GM12878 (cell line): ENCODE results near the gene LTK. TPM values are rescaled to one million over a fixed set of nuclear protein-coding genes. Genes with fewer than 3 reads are reported as not detected.

Experiments
- ATAC-seq: fragments of 200-7000 bp; cut with Tn5 transposase; 3 replicates; pipeline ENCODE4 v1.9.1; 2020; ENCODE audit warnings: mild to moderate bottlenecking, moderate library complexity
- BruUV-seq: library from RNA; stranded (reverse); fragments of 400-500 nt; replicated peaks from 2 replicates; lab custom pipeline; 2021; lab: Mats Ljungman, UMichigan
- CTCF ChIA-PET: fragments of 300-600 bp; sonication (Branson Sonifier 250); formaldehyde crosslinking; extraction: SDS; loops from one replicate; lab custom pipeline; 2021; ENCODE audit warnings: inconsistent platforms; lab: Yijun Ruan, JAX
- POLR2A ChIA-PET: fragments of 350-600 bp; formaldehyde crosslinking; extraction: SDS; loops from one replicate; lab custom pipeline; 2021; ENCODE audit warnings: inconsistent platforms; lab: Charles Lee
- RAD21 ChIA-PET: fragments of 300-600 bp; sonication (Branson Sonifier 250); formaldehyde crosslinking; loops from one replicate; lab custom pipeline; 2023; ENCODE audit warnings: antibody characterized with exemption; ENCODE audit not compliant: unreplicated experiment; lab: Charles Lee
- SMC1A ChIA-PET: fragments of 300-600 bp; sonication (Branson Sonifier 250); formaldehyde crosslinking; loops from one replicate; lab custom pipeline; 2023; ENCODE audit not compliant: unreplicated experiment, uncharacterized antibody; lab: Charles Lee
- DNase-seq: peaks from one replicate; pipeline ENCODE4 v3.0.0-alpha.2; 2011; ENCODE audit warnings: low read depth, low spot score
- FAIRE-seq: peaks from 3 replicates; lab custom pipeline; 2011; peaks lifted over from hg19 to GRCh38; lab: Jason Lieb, UNC
- H2AFZ ChIP-seq: 2 replicates; pipeline ENCODE4 v1.6.0; 2011; ENCODE audit warnings: low read depth, low read length, control low read depth; ENCODE audit not compliant: control insufficient read depth
- H3K27ac ChIP-seq: 2 replicates; pipeline ENCODE4 v1.5.1; 2011; ENCODE audit warnings: control low read depth; ENCODE audit not compliant: control insufficient read depth, insufficient read depth
- H3K27me3 ChIP-seq, 2 experiments: replicated peaks in 1 of 2; 2 replicates each; pipeline versions ENCODE4 v1.6.0 to v1.6.1; 2011; ENCODE audit warnings: low read length in 1 of 2; ENCODE audit not compliant: control insufficient read depth in 2 of 2, insufficient read depth in 2 of 2
- H3K36me3 ChIP-seq, 2 experiments: 2 replicates each; pipeline ENCODE4 v1.5.1; 2011; ENCODE audit warnings: low read length in 1 of 2; ENCODE audit not compliant: control insufficient read depth in 2 of 2, insufficient read depth in 2 of 2
- H3K4me1 ChIP-seq: 2 replicates; pipeline ENCODE4 v1.6.1; 2011; ENCODE audit warnings: mild to moderate bottlenecking, low read length, moderate library complexity, mixed read lengths; ENCODE audit not compliant: control insufficient read depth, insufficient read depth
- H3K4me2 ChIP-seq: 2 replicates; pipeline ENCODE4 v1.6.0; 2011; ENCODE audit warnings: control low read depth; ENCODE audit not compliant: control insufficient read depth, insufficient read depth
- H3K4me3 ChIP-seq: fragments of 200-600 bp; sonication (generic); 2 replicates; pipeline ENCODE4 v1.5.1; 2016
- H3K79me2 ChIP-seq: 2 replicates; pipeline ENCODE4 v1.6.0; 2011; ENCODE audit warnings: low read length; ENCODE audit not compliant: control insufficient read depth, insufficient read depth
- H3K9ac ChIP-seq: 2 replicates; pipeline ENCODE4 v1.8.0; 2011; ENCODE audit warnings: low read length, control low read depth, mixed read lengths; ENCODE audit not compliant: control insufficient read depth, insufficient read depth
- H3K9me3 ChIP-seq: replicated peaks from 3 replicates; pipeline ENCODE4 v1.5.1; 2011; ENCODE audit warnings: mild to moderate bottlenecking, low read length; ENCODE audit not compliant: control insufficient read depth, insufficient read depth
- H4K20me1 ChIP-seq: 2 replicates; pipeline ENCODE4 v1.6.0; 2011; ENCODE audit not compliant: control insufficient read depth, insufficient read depth
- IKZF1 ChIP-seq: fragments of 450-650 bp; conservative IDR thresholded peaks from 2 replicates; pipeline ENCODE4 v1.6.1; 2017; ENCODE audit warnings: antibody characterized with exemption, mild to moderate bottlenecking
- JUNB ChIP-seq: IDR thresholded peaks from 2 replicates; pipeline ENCODE4 v1.6.1; 2016; ENCODE audit warnings: antibody characterized with exemption, mild to moderate bottlenecking
- KDM1A ChIP-seq: fragments of 200-600 bp; sonication (generic); IDR thresholded peaks from 2 replicates; pipeline ENCODE4 v1.6.1; 2016; ENCODE audit warnings: borderline replicate concordance
- NR2C2 ChIP-seq: IDR thresholded peaks from 2 replicates; pipeline ENCODE4 v1.6.1; 2011; ENCODE audit warnings: borderline replicate concordance, low read depth; ENCODE audit not compliant: control insufficient read depth, insufficient read length
- RBBP5 ChIP-seq: fragments of 200-600 bp; sonication (generic); conservative IDR thresholded peaks from 2 replicates; pipeline ENCODE4 v1.6.1; 2016
- RCOR1 ChIP-seq: conservative IDR thresholded peaks from 2 replicates; pipeline ENCODE4 v1.6.1; 2012; ENCODE audit warnings: low read depth, low read length, improper control_type of control experiment
- ZNF274 ChIP-seq: IDR thresholded peaks from one replicate; pipeline ENCODE4 v1.8.0; 2011; ENCODE audit not compliant: insufficient read length, insufficient read depth
- WGBS: methylation state at CpG from one replicate; pipeline ENCODE4 v1.1.6; 2016; ENCODE audit warnings: low lambda C conversion rate; ENCODE audit not compliant: insufficient replicate concordance, insufficient coverage; ENCODE audit errors: missing lambda C conversion rate; 5-methylcytosine and 5-hydroxymethylcytosine counted together
- in situ Hi-C: fragments of 300-500 bp; cut with MboI; formaldehyde crosslinking; loops from 9 replicates; pipeline ENCODE4 v1.14.3; 2018; ENCODE audit warnings: mixed read lengths
- intact Hi-C: fragments of 100-400 bp; cut with micrococcal nuclease; formaldehyde crosslinking; loops from one replicate; pipeline ENCODE4 v1.14.2; 2022; ENCODE audit not compliant: unreplicated experiment
- polyA plus RNA-seq, 11 experiments: library from polyadenylated mRNA; depleted of rRNA in 4 of 11; unstranded in 6 of 11; stranded (reverse) in 5 of 11; fragments of >200 nt; fragmentation: Nextera tagmentation in 4 of 11; fragmentation: Illumina TruSeq in 1 of 11; extraction: Ambion mirVana in 4 of 11; extraction: Trizol in 1 of 11; gene quantifications; 1 replicate in 1 of 11; 2 replicates in 10 of 11; pipeline versions ENCODE4 v1.2.1 to v1.2.3, GENCODE V29; 2011 to 2016; ENCODE audit warnings: inconsistent platforms in 2 of 11, missing spikeins in 2 of 11, low read depth in 1 of 11
- total RNA-seq, 4 experiments: library from RNA; depleted of rRNA in 3 of 4; stranded (reverse); fragments of >200 nt in 3 of 4; fragmentation: Illumina TruSeq in 1 of 4; extraction: Trizol in 1 of 4; gene quantifications; 2 replicates each; pipeline versions ENCODE4 v1.2.1 to v1.2.3, GENCODE V29; 2013 to 2021

The LTK gene
- total and polyA plus RNA-seq, 10 of the 15 experiments (the other 5 are each of a cell fraction or from before 2014, with no cell fraction given): 0.07 to 0.80 (median 0.20) TPM; not detected in 1

GRCh38 chr15:41484937-41485625 is 28.5 kb downstream of the LTK start:
- ChIA-PET CTCF (interaction anchor here (1.0 to 2.1 kb wide), 2 partner anchors 8 to 19 kb away, joined by 3 to 9 read pairs; no protein-coding TSS in a partner anchor), SMC1A (no interaction called here), RAD21 (no interaction called here), POLR2A (interaction anchor here (2.5 kb wide), 1 partner anchor 8 kb away, joined by 16 read pairs; the partner anchor contains the start of gene ITPKA)
- H3K9me3 ChIP-seq: no peaks in the 10 kb centered on the region
- peaks cover 18% of the 10 kb centered on the region for H3K4me1 ChIP-seq
- intact Hi-C loops (no loop called here), in situ Hi-C loops (no loop called here)
- no peak for ATAC-seq
- no peak overlapping the region for H3K27ac ChIP-seq
- H3K27me3 ChIP-seq: no peaks in the 10 kb centered on the region
- H2AFZ ChIP-seq: no peak overlapping the region
- H3K4me2 ChIP-seq: no peak overlapping the region
- H4K20me1 ChIP-seq: no peaks in the 10 kb centered on the region
- 65% methylated on average over 10 of the region's 11 CpGs for WGBS
- no peaks in the 10 kb centered on the region for H3K79me2 ChIP-seq
- no peak for TF ChIP-seq RCOR1
- TF ChIP-seq KDM1A: no peak
- no peak for FAIRE-seq
- H3K9ac ChIP-seq: no peak overlapping the region
- peaks cover 0 to 3% of the 10 kb centered on the region in 2 experiments; a peak in 3 of 4 replicates for H3K36me3 ChIP-seq
- H3K4me3 ChIP-seq: no peak overlapping the region
- BruUV-seq: no TSS peak
- no peak for DNase-seq

GRCh38 chr15:41483519-41483918 is 30.1 kb downstream of the LTK start:
- intact Hi-C loops: no loop called here
- H2AFZ ChIP-seq: no peak overlapping the region
- H3K9me3 ChIP-seq: no peaks in the 10 kb centered on the region
- ChIA-PET CTCF (interaction anchor here (0.6 to 2.1 kb wide), 2 partner anchors 9 to 24 kb away, joined by 3 to 9 read pairs; no protein-coding TSS in a partner anchor), POLR2A (interaction anchor here (0.6 to 2.5 kb wide), 2 partner anchors 9 to 421 kb away, joined by 3 to 16 read pairs; partner anchors contain the start of gene ITPKA), RAD21 (interaction anchor here (3.2 kb wide), 1 partner anchor 10 kb away, joined by 15 read pairs; the partner anchor contains the start of gene ITPKA), SMC1A (interaction anchor here (0.6 to 2.6 kb wide), 5 partner anchors 9 to 61 kb away, joined by 3 to 8 read pairs (median 4); partner anchors contain the start of genes ITPKA, LTK and RPAP1)
- peak overlapping the region; percentile 82 for H3K4me2 ChIP-seq
- no peak overlapping the region for H3K4me3 ChIP-seq
- H3K36me3 ChIP-seq: peaks cover 5 to 6% of the 10 kb centered on the region in 2 experiments; a peak in 3 of 4 replicates
- in situ Hi-C loops: no loop called here
- TF ChIP-seq JUNB: no peak
- TF ChIP-seq RBBP5: no peak
- 0 out of 2 replicates have a peak, but pooled peaks have one; percentile 7 for TF ChIP-seq IKZF1
- no peak for TF ChIP-seq NR2C2
- no peak for TF ChIP-seq ZNF274
- peak overlapping the region; percentile 13; the same call in 1 of the 2 replicates for H3K9ac ChIP-seq
- H4K20me1 ChIP-seq: no peaks in the 10 kb centered on the region
- 65% methylated on average over 2 of the region's 2 CpGs for WGBS
- FAIRE-seq (no peak), ATAC-seq (peak; percentile 22), DNase-seq (no peak)
- H3K27ac ChIP-seq: peak overlapping the region; percentile 62
- no TSS peak for BruUV-seq
- H3K27me3 ChIP-seq: no peaks in the 10 kb centered on the region
- no peaks in the 10 kb centered on the region for H3K79me2 ChIP-seq
- peaks cover 13% of the 10 kb centered on the region for H3K4me1 ChIP-seq
